ENCODE data around the gene EIF3J.
"Not testable (repeated sequence)": the region's sequence is repeated elsewhere in the genome, so short reads cannot be mapped to it uniquely, and the experiment has no call there.

Gene EIF3J

DNA sequence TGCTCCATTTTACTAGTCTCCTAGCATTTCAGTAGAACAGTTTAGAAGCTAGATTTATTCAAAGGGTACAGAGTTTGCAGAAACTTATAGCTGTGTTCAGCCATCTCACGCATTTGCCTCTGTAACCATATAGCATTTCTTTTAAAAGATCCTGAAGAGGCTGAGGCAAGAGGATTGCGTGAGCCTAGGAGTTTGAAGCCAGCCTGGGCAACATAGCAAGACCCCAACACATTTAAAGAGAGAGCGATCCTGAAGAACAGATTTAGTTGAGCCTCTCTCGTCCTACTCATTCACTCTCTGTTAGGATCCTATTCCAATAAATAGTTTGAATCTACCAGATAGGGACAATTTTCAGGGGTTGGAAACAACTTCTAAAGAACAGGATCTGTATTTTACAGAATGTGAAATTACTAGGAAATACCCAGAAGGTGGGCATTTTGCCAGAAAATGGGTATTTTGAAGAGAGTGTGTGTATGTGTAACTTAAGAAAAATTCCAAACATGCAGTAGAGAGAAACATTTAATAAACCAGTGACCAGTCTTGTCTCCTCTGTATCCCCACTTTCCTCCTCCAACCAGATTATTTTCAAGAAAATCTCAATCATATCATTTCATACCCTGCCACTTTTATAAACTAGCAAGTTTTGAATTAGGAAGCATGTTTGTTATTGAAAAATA is 4.5 kb downstream of the EIF3J start:
- H3K27ac ChIP-seq (ENCODE audit: low read depth, low read length), result peak overlapping the region; percentile 34
- peaks cover 80% of the 10 kb centered on the region for H3K79me2 ChIP-seq (ENCODE audit: control insufficient read depth, insufficient read depth, low read length, unreplicated experiment)
- peak overlapping the region; percentile 28 for H3K4me3 ChIP-seq (ENCODE audit: low read depth, low read length)
- H3K27me3 ChIP-seq (ENCODE audit: insufficient read depth, low read length), result no peaks in the 10 kb centered on the region
- peaks cover 45% of the 10 kb centered on the region for H3K4me1 ChIP-seq (ENCODE audit: control insufficient read depth, insufficient read depth, low read length, unreplicated experiment)
- no peak overlapping the region for H2AFZ ChIP-seq (ENCODE audit: low read length, unreplicated experiment)
- peaks cover 15% of the 10 kb centered on the region for H3K36me3 ChIP-seq (ENCODE audit: insufficient read depth, low read length)

DNA sequence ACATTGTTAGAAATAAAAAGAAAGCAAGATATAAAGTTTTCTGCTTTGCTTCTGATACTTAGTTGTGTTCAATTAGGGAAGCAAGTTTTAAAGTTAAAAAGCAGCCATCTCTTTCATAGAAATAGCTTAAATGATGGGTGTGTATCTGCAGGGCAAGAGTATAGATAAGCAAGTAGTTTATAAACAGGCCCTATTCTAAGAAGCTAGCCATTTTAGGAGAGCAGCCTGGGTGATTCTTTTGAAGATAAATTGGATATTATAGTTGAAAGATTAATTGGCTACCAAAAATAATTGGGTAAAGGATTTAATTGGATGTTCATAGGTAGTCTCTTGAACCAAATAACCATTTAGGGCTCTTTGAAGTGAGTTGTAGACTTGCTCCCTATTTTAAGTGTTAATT is 5.6 kb downstream of the EIF3J start:
- Histone ChIP-seq H3K4me1 (ENCODE audit: control insufficient read depth, insufficient read depth, low read length, unreplicated experiment) (peaks cover 46% of the 10 kb centered on the region), H3K79me2 (ENCODE audit: control insufficient read depth, insufficient read depth, low read length, unreplicated experiment) (peaks cover 84% of the 10 kb centered on the region), H3K27ac (ENCODE audit: low read depth, low read length) (no peak overlapping the region), H3K36me3 (ENCODE audit: insufficient read depth, low read length) (peaks cover 15% of the 10 kb centered on the region), H3K27me3 (ENCODE audit: insufficient read depth, low read length) (no peaks in the 10 kb centered on the region), H3K4me3 (ENCODE audit: low read depth, low read length) (no peak overlapping the region), H2AFZ (ENCODE audit: low read length, unreplicated experiment) (no peak overlapping the region)

DNA sequence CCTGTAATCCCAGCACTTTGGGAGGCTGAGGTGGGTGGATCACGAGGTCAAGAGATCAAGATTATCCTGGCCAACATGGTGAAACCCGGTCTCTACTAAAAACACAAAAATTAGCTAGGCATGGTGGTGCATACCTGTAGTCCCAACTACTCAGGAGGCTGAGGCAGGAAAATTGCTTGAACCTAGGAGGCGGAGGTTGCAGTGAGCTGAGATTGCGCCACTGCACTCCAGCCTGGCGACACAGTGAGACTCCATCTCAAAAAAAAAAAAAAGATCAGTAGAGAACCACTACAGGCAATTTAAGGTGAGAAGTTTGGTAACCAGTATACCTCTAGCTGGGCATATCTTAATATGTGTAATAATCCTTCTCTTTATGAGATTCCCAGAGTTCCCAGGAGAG is 7.8 kb downstream of the EIF3J start:
- not testable (repeated sequence) for H3K4me3 ChIP-seq (ENCODE audit: low read depth, low read length); H3K27ac ChIP-seq (ENCODE audit: low read depth, low read length); H2AFZ ChIP-seq (ENCODE audit: low read length, unreplicated experiment); H3K27me3 ChIP-seq (ENCODE audit: insufficient read depth, low read length)
- Histone ChIP-seq H3K79me2 (ENCODE audit: control insufficient read depth, insufficient read depth, low read length, unreplicated experiment) (peaks cover 85% of the 10 kb centered on the region), H3K36me3 (ENCODE audit: insufficient read depth, low read length) (peaks cover 15% of the 10 kb centered on the region), H3K4me1 (ENCODE audit: control insufficient read depth, insufficient read depth, low read length, unreplicated experiment) (peaks cover 42% of the 10 kb centered on the region)

- Histone ChIP-seq H3K36me3 (ENCODE audit: insufficient read depth, low read length) (peaks cover 14% of the 10 kb centered on the region), H3K27me3 (ENCODE audit: insufficient read depth, low read length) (no peaks in the 10 kb centered on the region), H3K4me1 (ENCODE audit: control insufficient read depth, insufficient read depth, low read length, unreplicated experiment) (peaks cover 38% of the 10 kb centered on the region), H3K79me2 (ENCODE audit: control insufficient read depth, insufficient read depth, low read length, unreplicated experiment) (peaks cover 86% of the 10 kb centered on the region), H3K4me3 (ENCODE audit: low read depth, low read length) (no peak overlapping the region), H3K27ac (ENCODE audit: low read depth, low read length) (peak overlapping the region; percentile 48), H2AFZ (ENCODE audit: low read length, unreplicated experiment) (no peak overlapping the region)
Measured at GRCh38 chr15:44545913-44546802, 9.2 kb downstream of the EIF3J start.

DNA sequence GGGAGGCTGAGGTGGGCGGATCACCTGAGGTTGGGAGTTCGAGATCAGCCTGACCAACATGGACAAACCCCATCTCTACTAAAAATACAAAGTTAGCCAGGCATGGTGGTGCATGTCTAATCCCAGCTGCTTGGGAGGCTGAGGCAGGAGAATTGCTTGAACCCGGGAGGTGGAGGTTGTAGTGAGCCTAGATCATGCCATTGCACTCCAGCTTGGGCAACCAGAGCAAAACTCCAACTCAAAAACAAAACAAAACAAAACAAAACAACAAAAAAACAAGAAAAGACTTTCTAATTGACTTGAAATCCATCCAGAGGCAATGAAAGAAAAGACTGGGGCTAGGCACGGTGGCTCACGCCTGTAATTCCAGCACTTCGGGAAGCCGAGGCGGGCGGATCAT is 12.2 kb downstream of the EIF3J start:
- H3K27me3 ChIP-seq (ENCODE audit: insufficient read depth, low read length); H3K27ac ChIP-seq (ENCODE audit: low read depth, low read length); H3K4me3 ChIP-seq (ENCODE audit: low read depth, low read length); H2AFZ ChIP-seq (ENCODE audit: low read length, unreplicated experiment): not testable (repeated sequence)
- Histone ChIP-seq H3K79me2 (ENCODE audit: control insufficient read depth, insufficient read depth, low read length, unreplicated experiment) (peaks cover 69% of the 10 kb centered on the region), H3K4me1 (ENCODE audit: control insufficient read depth, insufficient read depth, low read length, unreplicated experiment) (peaks cover 17% of the 10 kb centered on the region), H3K36me3 (ENCODE audit: insufficient read depth, low read length) (peaks cover 17% of the 10 kb centered on the region)

DNA sequence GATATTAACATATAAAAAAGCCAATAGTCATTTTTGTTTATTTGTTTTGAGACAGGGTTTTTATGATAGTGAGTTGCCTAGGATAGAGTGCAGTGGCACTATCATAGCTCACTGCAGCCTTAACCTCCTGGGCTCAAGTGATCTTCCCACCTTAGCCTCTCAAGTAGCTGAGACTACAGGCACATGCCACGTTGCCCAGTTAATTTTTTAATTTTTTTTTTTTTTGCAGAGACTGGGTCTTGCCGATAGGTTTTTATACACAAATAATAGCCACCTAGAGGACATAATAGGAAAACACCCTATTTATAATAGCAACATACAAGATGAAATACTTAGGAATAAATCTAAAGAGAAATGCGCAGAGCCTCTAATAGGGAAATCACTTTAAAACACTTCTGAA is 13.3 kb downstream of the EIF3J start:
- no peak overlapping the region for H2AFZ ChIP-seq (ENCODE audit: low read length, unreplicated experiment)
- peaks cover 63% of the 10 kb centered on the region for H3K79me2 ChIP-seq (ENCODE audit: control insufficient read depth, insufficient read depth, low read length, unreplicated experiment)
- H3K4me1 ChIP-seq (ENCODE audit: control insufficient read depth, insufficient read depth, low read length, unreplicated experiment), result peaks cover 15% of the 10 kb centered on the region
- 0 out of 2 replicates have a peak overlapping the region, but pooled peaks have one; percentile 9 for H3K27ac ChIP-seq (ENCODE audit: low read depth, low read length)
- H3K36me3 ChIP-seq (ENCODE audit: insufficient read depth, low read length), result peaks cover 27% of the 10 kb centered on the region
- no peak overlapping the region for H3K4me3 ChIP-seq (ENCODE audit: low read depth, low read length)
- H3K27me3 ChIP-seq (ENCODE audit: insufficient read depth, low read length), result no peaks in the 10 kb centered on the region

- H3K4me3 ChIP-seq (ENCODE audit: low read depth, low read length), result no peak overlapping the region
- H2AFZ ChIP-seq (ENCODE audit: low read length, unreplicated experiment), result no peak overlapping the region
- H3K4me1 ChIP-seq (ENCODE audit: control insufficient read depth, insufficient read depth, low read length, unreplicated experiment), result peaks cover 13% of the 10 kb centered on the region
- H3K27ac ChIP-seq (ENCODE audit: low read depth, low read length), result no peak overlapping the region
- no peaks in the 10 kb centered on the region for H3K27me3 ChIP-seq (ENCODE audit: insufficient read depth, low read length)
- peaks cover 30% of the 10 kb centered on the region for H3K36me3 ChIP-seq (ENCODE audit: insufficient read depth, low read length)
- H3K79me2 ChIP-seq (ENCODE audit: control insufficient read depth, insufficient read depth, low read length, unreplicated experiment), result peaks cover 62% of the 10 kb centered on the region
Measured at GRCh38 chr15:44550734-44551133, 13.8 kb downstream of the EIF3J start.

DNA sequence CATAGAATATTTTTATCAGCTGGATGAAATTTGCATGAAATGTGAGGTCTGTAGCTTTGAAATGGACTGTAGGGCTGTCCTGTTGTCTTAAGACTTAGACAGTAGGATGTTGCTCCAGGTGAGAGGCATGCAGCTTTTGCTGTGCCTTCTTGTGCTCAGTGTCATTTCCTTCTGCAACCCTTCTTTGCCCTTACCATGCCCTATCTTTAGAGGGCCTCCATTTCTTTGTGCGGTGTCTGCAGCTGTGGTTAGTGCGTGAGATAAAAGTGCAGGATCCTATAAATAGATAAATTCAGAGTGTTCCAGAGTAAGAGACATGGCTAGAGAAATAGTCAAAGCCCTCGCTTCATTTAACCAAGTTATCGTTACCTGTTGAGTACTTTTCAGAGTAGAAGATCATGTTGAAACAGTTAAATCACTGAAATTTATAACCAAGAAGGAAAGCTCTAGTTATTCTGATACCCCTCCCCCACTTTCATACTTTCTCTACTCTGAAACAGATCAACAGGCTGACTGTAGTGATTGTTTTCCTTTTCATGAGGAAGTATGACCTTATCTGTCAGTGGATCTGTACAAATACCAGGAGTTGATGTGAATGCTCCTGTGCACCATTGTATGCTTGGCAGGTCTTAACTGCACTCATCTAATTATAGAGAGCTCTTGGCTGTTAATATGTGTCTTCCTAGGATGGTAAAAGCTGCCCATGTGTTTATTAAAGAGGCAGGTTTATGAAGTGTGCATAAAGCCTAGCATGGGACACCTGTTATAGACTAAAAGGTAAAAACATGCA is 18.2 kb downstream of the EIF3J start:
- Histone ChIP-seq H3K4me3 (ENCODE audit: low read depth, low read length) (no peak overlapping the region), H3K36me3 (ENCODE audit: insufficient read depth, low read length) (peaks cover 52% of the 10 kb centered on the region), H3K79me2 (ENCODE audit: control insufficient read depth, insufficient read depth, low read length, unreplicated experiment) (peaks cover 29% of the 10 kb centered on the region), H2AFZ (ENCODE audit: low read length, unreplicated experiment) (no peak overlapping the region), H3K4me1 (ENCODE audit: control insufficient read depth, insufficient read depth, low read length, unreplicated experiment) (peaks cover 1% of the 10 kb centered on the region), H3K27ac (ENCODE audit: low read depth, low read length) (no peak overlapping the region), H3K27me3 (ENCODE audit: insufficient read depth, low read length) (no peaks in the 10 kb centered on the region)

- H2AFZ ChIP-seq (ENCODE audit: low read length, unreplicated experiment); H3K4me1 ChIP-seq (ENCODE audit: control insufficient read depth, insufficient read depth, low read length, unreplicated experiment); H3K27ac ChIP-seq (ENCODE audit: low read depth, low read length); H3K79me2 ChIP-seq (ENCODE audit: control insufficient read depth, insufficient read depth, low read length, unreplicated experiment); H3K27me3 ChIP-seq (ENCODE audit: insufficient read depth, low read length); H3K4me3 ChIP-seq (ENCODE audit: low read depth, low read length): not testable (repeated sequence)
- H3K36me3 ChIP-seq (ENCODE audit: insufficient read depth, low read length), result peaks cover 53% of the 10 kb centered on the region
Measured at GRCh38 chr15:44560926-44561325, 24.0 kb downstream of the EIF3J start.

- Histone ChIP-seq H3K4me3 (ENCODE audit: low read depth, low read length) (no peak overlapping the region), H3K27me3 (ENCODE audit: insufficient read depth, low read length) (no peaks in the 10 kb centered on the region), H3K36me3 (ENCODE audit: insufficient read depth, low read length) (peaks cover 32% of the 10 kb centered on the region), H2AFZ (ENCODE audit: low read length, unreplicated experiment) (no peak overlapping the region), H3K27ac (ENCODE audit: low read depth, low read length) (no peak overlapping the region), H3K79me2 (ENCODE audit: control insufficient read depth, insufficient read depth, low read length, unreplicated experiment) (no peaks in the 10 kb centered on the region), H3K4me1 (ENCODE audit: control insufficient read depth, insufficient read depth, low read length, unreplicated experiment) (no peaks in the 10 kb centered on the region)
Measured at GRCh38 chr15:44565387-44566154, 28.6 kb downstream of the EIF3J start.

Measured in ACC112 (cell line).